Body of pancreas (tissue), 4 donors: ENCODE data around the gene ZEB2. TPM values are rescaled to one million over a fixed set of nuclear protein-coding genes. Genes with fewer than 3 reads are reported as not detected.

Experiments used
- ATAC-seq: fragments of 150-250 bp; one replicate; pipeline ENCODE4 v1.9.1; 2016
- DNase-seq, 4 donors: peaks; one replicate each; pipeline ENCODE4 v3.0.0-alpha.2; 2019
- H3K27ac ChIP-seq, 4 donors: fragments of 200-600 bp; sonication (generic); 1 replicate in 3 of 4; 2 replicates in 1 of 4; pipeline versions ENCODE4 v1.5.1 to v1.6.1; 2016 to 2019; ENCODE audit warnings: mild to moderate bottlenecking in 1 of 4, mixed read lengths in 1 of 4, moderate library complexity in 1 of 4
- H3K27me3 ChIP-seq, 2 donors: fragments of 200-600 bp; sonication (generic); one replicate each; pipeline ENCODE4 v1.6.0; 2016; ENCODE audit warnings: mild to moderate bottlenecking in 1 of 2
- H3K36me3 ChIP-seq, 2 donors: fragments of 200-600 bp; sonication (generic); replicated peaks in 1 of 2; 2 replicates each; pipeline ENCODE4 v1.5.1; 2016; ENCODE audit warnings: low read depth in 2 of 2; ENCODE audit not compliant: insufficient read depth in 1 of 2
- H3K4me1 ChIP-seq: fragments of 200-600 bp; sonication (generic); one replicate; pipeline ENCODE4 v1.6.0; 2016
- H3K4me3 ChIP-seq, 2 donors: fragments of 200-600 bp; sonication (generic); 1 replicate in 1 of 2; 2 replicates in 1 of 2; pipeline ENCODE4 v1.5.1; 2016 to 2019
- H3K9me3 ChIP-seq, 3 donors: fragments of 200-600 bp; sonication (generic); 1 replicate in 2 of 3; 2 replicates in 1 of 3; pipeline ENCODE4 v1.5.1; 2016
- CTCF ChIP-seq, 7 experiments: fragments of 450-650 bp in 4 of 7; fragments of 200-600 bp in 3 of 7; sonication (generic) in 3 of 7; IDR thresholded peaks; one replicate each; pipeline ENCODE4 v1.5.1; 2016 to 2019; ENCODE audit warnings: antibody characterized with exemption in 7 of 7
- POLR2A ChIP-seq, 3 donors: fragments of 450-650 bp; IDR thresholded peaks; one replicate each; pipeline ENCODE4 v1.6.1; 2016; ENCODE audit warnings: antibody characterized with exemption in 3 of 3, mild to moderate bottlenecking in 2 of 3
- WGBS, 2 donors: methylation state at CpG; one replicate each; pipeline ENCODE4 v1.1.5; 2017; 5-methylcytosine and 5-hydroxymethylcytosine counted together
- intact Hi-C: fragments of 100-400 bp; cut with DNase I; formaldehyde crosslinking; loops from one replicate; pipeline ENCODE4 v1.15.1; 2023
- total RNA-seq, 2 donors: library from RNA; depleted of rRNA; stranded (reverse); fragments of >200 nt; gene quantifications; one replicate each; pipeline ENCODE4 v1.1.0, GENCODE V29; 2016

ZEB2 gene
- total RNA-seq, 2 donors from 2014 or later, result 18.5 to 24.6 TPM

DNA sequence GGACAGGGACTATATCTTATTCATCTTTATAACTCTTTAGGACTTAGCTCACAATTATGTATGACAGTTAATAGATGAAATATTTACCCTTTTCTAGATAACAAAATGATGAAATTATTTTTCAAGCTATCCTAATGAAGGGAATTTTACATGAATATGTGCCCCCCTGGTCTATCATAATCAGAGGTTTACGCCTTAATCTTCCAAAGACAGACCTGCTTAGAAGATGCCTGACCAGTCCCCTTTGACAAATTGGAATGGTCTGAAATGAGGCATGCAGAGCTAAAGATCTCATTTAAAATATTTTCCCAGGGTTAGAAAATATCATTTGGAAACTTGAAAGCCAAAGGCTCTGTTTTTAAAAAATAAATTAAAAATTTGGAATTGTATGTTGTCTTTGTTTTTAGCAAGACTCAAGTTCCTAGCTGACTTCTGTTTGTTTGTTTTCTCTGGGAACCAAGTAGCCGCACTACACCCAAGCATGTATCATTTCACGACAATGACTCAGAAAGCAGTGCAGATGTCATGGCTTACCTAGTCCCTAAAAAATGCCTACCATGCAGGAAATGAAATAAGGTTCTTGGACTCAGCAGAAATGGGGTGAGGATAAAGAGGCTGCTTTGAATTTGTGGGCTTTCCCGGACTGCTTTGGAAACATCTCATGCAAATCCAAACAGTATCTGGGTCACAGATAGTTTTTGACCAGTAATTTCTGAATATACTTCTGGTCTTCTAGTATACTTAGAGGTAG lies 162.1 kb downstream of the ZEB2 start:
- H3K27me3 ChIP-seq, result no peaks in the 10 kb centered on the region
- no peaks in the 10 kb centered on the region for H3K4me1 ChIP-seq
- 75 to 76% methylated on average over 4 of the region's 4 CpGs for WGBS, 2 donors
- ATAC-seq (peak; percentile 35), DNase-seq (peak in 1 of 4 donors; percentile 20)
- no peaks in the 10 kb centered on the region for H3K36me3 ChIP-seq
- H3K9me3 ChIP-seq, result no peaks in the 10 kb centered on the region
- H3K27ac ChIP-seq, result no peak overlapping the region
- no peak overlapping the region for H3K4me3 ChIP-seq
- intact Hi-C loops, result no loop called here
- no peak for TF ChIP-seq CTCF (IDR thresholded peaks at IDR 0.05)
- TF ChIP-seq POLR2A (IDR thresholded peaks at IDR 0.05), result no peak

GRCh38 chr2:144356402-144356801 lies 163.5 kb downstream of the ZEB2 start:
- H3K4me1 ChIP-seq, result no peaks in the 10 kb centered on the region
- no peaks in the 10 kb centered on the region for H3K27me3 ChIP-seq
- H3K9me3 ChIP-seq, result no peaks in the 10 kb centered on the region
- H3K27ac ChIP-seq, result no peak overlapping the region
- no peaks in the 10 kb centered on the region for H3K36me3 ChIP-seq
- TF ChIP-seq CTCF (IDR thresholded peaks at IDR 0.05) (no peak), POLR2A (IDR thresholded peaks at IDR 0.05) (no peak)
- DNase-seq (no peak), ATAC-seq (no peak)
- WGBS, 2 donors, result 71 to 72% methylated on average over 3 of the region's 3 CpGs
- intact Hi-C loops, result no loop called here
- no peak overlapping the region for H3K4me3 ChIP-seq

DNA sequence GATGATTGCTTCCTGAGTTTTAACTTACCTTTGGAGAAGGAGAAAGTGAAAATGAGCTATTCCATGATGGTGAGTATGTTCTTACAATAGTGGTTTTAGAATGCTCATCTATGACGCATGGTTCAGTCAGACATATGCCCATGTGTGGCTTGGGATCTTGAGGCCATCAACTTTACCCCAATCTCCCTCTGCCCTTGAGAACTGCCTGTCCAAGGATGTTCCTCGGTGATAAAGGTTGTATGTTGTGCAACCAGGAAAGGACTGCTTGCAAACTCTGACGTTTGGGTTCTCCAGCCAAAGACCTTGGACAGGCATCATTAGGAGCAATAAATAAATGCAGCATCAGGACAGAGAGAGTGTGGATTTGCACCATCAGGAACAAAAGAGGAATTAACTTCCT lies 165.0 kb downstream of the ZEB2 start:
- 54 to 56% methylated on average over 3 of the region's 3 CpGs for WGBS, 2 donors
- no peaks in the 10 kb centered on the region for H3K27me3 ChIP-seq
- no peak for DNase-seq
- no peaks in the 10 kb centered on the region for H3K4me1 ChIP-seq
- H3K9me3 ChIP-seq, result no peaks in the 10 kb centered on the region
- H3K27ac ChIP-seq, result no peak overlapping the region
- no peak overlapping the region for H3K4me3 ChIP-seq
- intact Hi-C loops, result no loop called here
- TF ChIP-seq POLR2A (IDR thresholded peaks at IDR 0.05) (no peak), CTCF (IDR thresholded peaks at IDR 0.05) (no peak)
- no peak for ATAC-seq
- H3K36me3 ChIP-seq, result no peaks in the 10 kb centered on the region

GRCh38 chr2:144351687-144352086 lies 168.2 kb downstream of the ZEB2 start:
- intact Hi-C loops, result no loop called here
- DNase-seq (no peak), ATAC-seq (no peak)
- 80 to 83% methylated on average over 5 of the region's 5 CpGs for WGBS, 2 donors
- no peak for TF ChIP-seq CTCF (IDR thresholded peaks at IDR 0.05)
- no peak for TF ChIP-seq POLR2A (IDR thresholded peaks at IDR 0.05)
- H3K27ac ChIP-seq, result no peak overlapping the region
- no peaks in the 10 kb centered on the region for H3K9me3 ChIP-seq
- no peaks in the 10 kb centered on the region for H3K36me3 ChIP-seq
- no peaks in the 10 kb centered on the region for H3K27me3 ChIP-seq
- no peaks in the 10 kb centered on the region for H3K4me1 ChIP-seq
- H3K4me3 ChIP-seq, result no peak overlapping the region
